Measurements from ENCODE around the gene NXPE3.

Gene NXPE3

GRCh38 chr3:101836652-101837598 lies 57.9 kb downstream of the NXPE3 start:
- no peak for DNase-seq (ENCODE audit: low spot score)
- TF ChIP-seq, protein P1, sequence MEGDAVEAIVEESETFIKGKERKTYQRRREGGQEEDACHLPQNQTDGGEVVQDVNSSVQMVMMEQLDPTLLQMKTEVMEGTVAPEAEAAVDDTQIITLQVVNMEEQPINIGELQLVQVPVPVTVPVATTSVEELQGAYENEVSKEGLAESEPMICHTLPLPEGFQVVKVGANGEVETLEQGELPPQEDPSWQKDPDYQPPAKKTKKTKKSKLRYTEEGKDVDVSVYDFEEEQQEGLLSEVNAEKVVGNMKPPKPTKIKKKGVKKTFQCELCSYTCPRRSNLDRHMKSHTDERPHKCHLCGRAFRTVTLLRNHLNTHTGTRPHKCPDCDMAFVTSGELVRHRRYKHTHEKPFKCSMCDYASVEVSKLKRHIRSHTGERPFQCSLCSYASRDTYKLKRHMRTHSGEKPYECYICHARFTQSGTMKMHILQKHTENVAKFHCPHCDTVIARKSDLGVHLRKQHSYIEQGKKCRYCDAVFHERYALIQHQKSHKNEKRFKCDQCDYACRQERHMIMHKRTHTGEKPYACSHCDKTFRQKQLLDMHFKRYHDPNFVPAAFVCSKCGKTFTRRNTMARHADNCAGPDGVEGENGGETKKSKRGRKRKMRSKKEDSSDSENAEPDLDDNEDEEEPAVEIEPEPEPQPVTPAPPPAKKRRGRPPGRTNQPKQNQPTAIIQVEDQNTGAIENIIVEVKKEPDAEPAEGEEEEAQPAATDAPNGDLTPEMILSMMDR (IDR thresholded peaks at IDR 0.05; ENCODE audit: borderline replicate concordance, control extremely low read depth, extremely low read depth, insufficient read depth, missing control alignments) = no peak
- in situ Hi-C loops (cut with MboI; ENCODE audit: low sequenced_read_pairs, unreplicated experiment) = no loop called here

- in situ Hi-C loops (cut with MboI; ENCODE audit: low sequenced_read_pairs, unreplicated experiment) = no loop called here
- no peak for DNase-seq (ENCODE audit: low spot score)
- TF ChIP-seq, protein P1 (IDR thresholded peaks at IDR 0.05; ENCODE audit: borderline replicate concordance, control extremely low read depth, extremely low read depth, insufficient read depth, missing control alignments) = no peak
Measured at GRCh38 chr3:101838691-101839090, 59.7 kb downstream of the NXPE3 start.

DNA sequence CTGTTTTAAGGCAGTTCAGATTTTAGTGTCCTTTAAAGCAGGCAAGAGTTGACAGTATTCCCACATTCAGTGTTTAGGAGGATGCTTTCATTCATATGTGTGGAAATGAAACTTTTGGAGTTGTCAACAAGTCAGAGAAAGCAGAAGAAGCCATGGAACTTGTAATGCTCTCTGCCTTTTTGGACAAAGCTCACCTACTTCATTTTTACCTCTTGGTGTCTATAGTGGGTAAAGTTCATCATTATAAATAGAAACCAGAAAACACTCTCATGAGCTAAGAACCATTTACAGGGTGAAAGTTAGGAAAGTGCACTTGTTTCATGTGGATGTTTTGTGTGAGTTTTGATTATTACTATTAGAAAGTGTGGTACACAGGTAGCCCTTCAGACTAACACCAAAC lies 61.1 kb downstream of the NXPE3 start:
- no peak for DNase-seq (ENCODE audit: low spot score)
- in situ Hi-C loops (cut with MboI; ENCODE audit: low sequenced_read_pairs, unreplicated experiment) = no loop called here
- TF ChIP-seq, protein P1 (IDR thresholded peaks at IDR 0.05; ENCODE audit: borderline replicate concordance, control extremely low read depth, extremely low read depth, insufficient read depth, missing control alignments) = no peak

- TF ChIP-seq, protein P1 (IDR thresholded peaks at IDR 0.05; ENCODE audit: borderline replicate concordance, control extremely low read depth, extremely low read depth, insufficient read depth, missing control alignments) = no peak
- DNase-seq (ENCODE audit: low spot score) = no peak
- in situ Hi-C loops (cut with MboI; ENCODE audit: low sequenced_read_pairs, unreplicated experiment) = no loop called here
Measured at GRCh38 chr3:101842245-101842934, 63.4 kb downstream of the NXPE3 start.

- in situ Hi-C loops (cut with MboI; ENCODE audit: low sequenced_read_pairs, unreplicated experiment) = no loop called here
- TF ChIP-seq, protein P1 (IDR thresholded peaks at IDR 0.05; ENCODE audit: borderline replicate concordance, control extremely low read depth, extremely low read depth, insufficient read depth, missing control alignments) = no peak
- no peak for DNase-seq (ENCODE audit: low spot score)
Measured at GRCh38 chr3:101842935-101843330, 63.9 kb downstream of the NXPE3 start.

DNA sequence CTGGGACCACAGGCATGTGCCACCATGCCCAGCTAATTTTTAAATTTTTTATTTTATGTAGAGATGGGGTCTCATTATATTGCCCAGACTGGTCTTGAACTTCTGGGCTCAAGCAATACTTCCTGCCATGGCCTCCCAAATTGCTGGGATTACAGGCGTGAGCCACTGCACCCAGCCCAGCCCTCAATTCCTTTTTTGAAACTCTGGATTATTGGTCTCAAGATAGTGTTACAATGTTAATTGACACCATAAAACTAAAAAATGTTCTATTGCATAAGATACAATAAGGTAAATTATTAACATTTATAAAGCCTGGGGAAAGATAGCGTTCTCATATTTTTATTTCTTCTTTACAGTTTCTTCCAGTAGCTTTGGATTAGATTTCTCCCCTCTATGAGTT lies 66.4 kb downstream of the NXPE3 start:
- in situ Hi-C loops (cut with MboI; ENCODE audit: low sequenced_read_pairs, unreplicated experiment) = no loop called here
- DNase-seq (ENCODE audit: low spot score) = no peak
- TF ChIP-seq, protein P1 (IDR thresholded peaks at IDR 0.05; ENCODE audit: borderline replicate concordance, control extremely low read depth, extremely low read depth, insufficient read depth, missing control alignments) = no peak
